CD14-positive monocyte (primary cell): ENCODE measurements around the gene ZBTB32. TPM values are rescaled to one million over a fixed set of nuclear protein-coding genes. Genes with fewer than 3 reads are reported as not detected.
A peak's percentile ranks its signal among the peaks of the same experiment; 100 is the strongest.

Source experiments
- DNase-seq, 3 donors: peaks; one replicate each; pipeline ENCODE4 v3.0.0-alpha.2; 2011 to 2022
- H2AFZ ChIP-seq: 2 replicates; pipeline ENCODE4 v1.6.0; 2012; ENCODE audit warnings: mild to moderate bottlenecking, low read depth, low read length, inconsistent platforms; ENCODE audit not compliant: insufficient read depth, poor library complexity, severe bottlenecking
- H3K27ac ChIP-seq, 2 donors: 1 replicate in 1 of 2; 2 replicates in 1 of 2; pipeline ENCODE4 v1.5.1; 2012 to 2013; ENCODE audit warnings: low read length in 2 of 2, control low read depth in 1 of 2, inconsistent platforms in 1 of 2, low read depth in 1 of 2, mild to moderate bottlenecking in 1 of 2
- H3K27me3 ChIP-seq, 2 donors: one replicate each; pipeline versions ENCODE4 v1.6.0 to v1.6.1; 2011 to 2013; ENCODE audit warnings: low read length in 2 of 2; ENCODE audit not compliant: control insufficient read depth in 2 of 2, insufficient read depth in 2 of 2
- H3K36me3 ChIP-seq, 2 donors: replicated peaks in 1 of 2; 1 replicate in 1 of 2; 2 replicates in 1 of 2; pipeline versions ENCODE4 v1.5.1 to v1.6.1; 2012 to 2013; ENCODE audit warnings: low read length in 2 of 2, control low read depth in 1 of 2, inconsistent platforms in 1 of 2, mild to moderate bottlenecking in 1 of 2; ENCODE audit not compliant: insufficient read depth in 2 of 2, control insufficient read depth in 1 of 2
- H3K4me1 ChIP-seq, 2 donors: 1 replicate in 1 of 2; 2 replicates in 1 of 2; pipeline versions ENCODE4 v1.5.1 to v1.6.1; 2012 to 2013; ENCODE audit warnings: low read length in 2 of 2, control low read depth in 1 of 2, inconsistent platforms in 1 of 2, mild to moderate bottlenecking in 1 of 2, moderate library complexity in 1 of 2; ENCODE audit not compliant: insufficient read depth in 2 of 2, control insufficient read depth in 1 of 2
- H3K4me2 ChIP-seq: replicated peaks from 2 replicates; pipeline ENCODE3; 2012; ENCODE audit warnings: low read length, moderate library complexity, mild to moderate bottlenecking; ENCODE audit not compliant: poor library complexity, severe bottlenecking; ENCODE audit errors: extremely low read depth
- H3K4me3 ChIP-seq, 3 experiments: fragments of 200-600 bp in 1 of 3; sonication (generic) in 1 of 3; replicated peaks in 1 of 3; 1 replicate in 2 of 3; 2 replicates in 1 of 3; pipeline ENCODE4 v1.5.1; 2011 to 2013; ENCODE audit warnings: low read length in 3 of 3, mild to moderate bottlenecking in 3 of 3, control low read depth in 2 of 3, low read depth in 2 of 3, inconsistent platforms in 1 of 3, moderate library complexity in 1 of 3
- H3K79me2 ChIP-seq: 2 replicates; pipeline ENCODE4 v1.6.0; 2012; ENCODE audit warnings: mild to moderate bottlenecking, control low read depth, inconsistent platforms, low read length, moderate library complexity; ENCODE audit not compliant: insufficient read depth
- H3K9ac ChIP-seq: 2 replicates; pipeline ENCODE4 v1.6.0; 2017; ENCODE audit warnings: low read length, mild to moderate bottlenecking; ENCODE audit not compliant: insufficient read depth, poor library complexity, severe bottlenecking
- H3K9me3 ChIP-seq, 2 donors: replicated peaks in 1 of 2; 1 replicate in 1 of 2; 2 replicates in 1 of 2; pipeline versions ENCODE4 v1.5.1 to v1.6.1; 2012 to 2013; ENCODE audit warnings: low read length in 2 of 2, control low read depth in 1 of 2; ENCODE audit not compliant: control insufficient read depth in 1 of 2, insufficient read depth in 1 of 2
- H4K20me1 ChIP-seq: 2 replicates; pipeline ENCODE4 v1.6.0; 2012; ENCODE audit warnings: mild to moderate bottlenecking, low read length, control low read depth, moderate library complexity; ENCODE audit not compliant: insufficient read depth
- H3K27ac Mint-ChIP-seq, 7 donors: one replicate each; pipeline ENCODE4 v1.8.0; 2020; ENCODE audit warnings: mild to moderate bottlenecking in 7 of 7, mixed read lengths in 7 of 7, moderate library complexity in 6 of 7, inconsistent platforms in 2 of 7
- H3K27me3 Mint-ChIP-seq, 3 donors: one replicate each; pipeline ENCODE4 v1.8.0; 2021 to 2022; ENCODE audit warnings: low read depth in 3 of 3, mild to moderate bottlenecking in 3 of 3, mixed read lengths in 3 of 3, moderate library complexity in 3 of 3, inconsistent platforms in 1 of 3
- H3K36me3 Mint-ChIP-seq, 2 donors: one replicate each; pipeline ENCODE4 v1.8.0; 2020; ENCODE audit warnings: mixed read lengths in 2 of 2, inconsistent platforms in 1 of 2, mild to moderate bottlenecking in 1 of 2
- H3K4me1 Mint-ChIP-seq: one replicate; pipeline ENCODE4 v1.8.0; 2020; ENCODE audit warnings: mild to moderate bottlenecking, mixed read lengths
- H3K4me3 Mint-ChIP-seq, 2 donors: one replicate each; pipeline ENCODE4 v1.8.0; 2020; ENCODE audit warnings: mild to moderate bottlenecking in 2 of 2, mixed read lengths in 2 of 2, moderate library complexity in 1 of 2
- H3K9me3 Mint-ChIP-seq, 7 donors: one replicate each; pipeline ENCODE4 v1.8.0; 2020 to 2022; ENCODE audit warnings: mixed read lengths in 7 of 7, mild to moderate bottlenecking in 6 of 7, moderate library complexity in 6 of 7, inconsistent platforms in 2 of 7
- WGBS: methylation state at CpG from one replicate; pipeline ENCODE4 v1.1.5; 2013; ENCODE audit warnings: missing lambda C conversion rate; ENCODE audit not compliant: insufficient coverage; 5-methylcytosine and 5-hydroxymethylcytosine counted together
- intact Hi-C, 2 donors: fragments of 100-400 bp; cut with micrococcal nuclease; formaldehyde crosslinking; loops; one replicate each; pipeline versions ENCODE4 v1.15.0 to v1.15.1; 2023
- polyA plus RNA-seq, 3 donors: library from polyadenylated mRNA; depleted of rRNA in 1 of 3; unstranded in 2 of 3; stranded (reverse) in 1 of 3; fragments of 300-500 nt in 2 of 3; fragments of >200 nt in 1 of 3; fragmentation: Illumina TruSeq in 2 of 3; gene quantifications; 1 replicate in 2 of 3; 2 replicates in 1 of 3; pipeline ENCODE4 v1.2.3, GENCODE V29; 2012 to 2021
- TF ChIP-seq, protein P1 (sequence below): fragments of 200-600 bp; IDR thresholded peaks from one replicate; pipeline ENCODE4 v1.8.0; 2022; ENCODE audit warnings: antibody characterized with exemption, mild to moderate bottlenecking

ZBTB32 gene
- polyA plus RNA-seq, 3 donors, result 0.05 TPM; not detected in 2

DNA sequence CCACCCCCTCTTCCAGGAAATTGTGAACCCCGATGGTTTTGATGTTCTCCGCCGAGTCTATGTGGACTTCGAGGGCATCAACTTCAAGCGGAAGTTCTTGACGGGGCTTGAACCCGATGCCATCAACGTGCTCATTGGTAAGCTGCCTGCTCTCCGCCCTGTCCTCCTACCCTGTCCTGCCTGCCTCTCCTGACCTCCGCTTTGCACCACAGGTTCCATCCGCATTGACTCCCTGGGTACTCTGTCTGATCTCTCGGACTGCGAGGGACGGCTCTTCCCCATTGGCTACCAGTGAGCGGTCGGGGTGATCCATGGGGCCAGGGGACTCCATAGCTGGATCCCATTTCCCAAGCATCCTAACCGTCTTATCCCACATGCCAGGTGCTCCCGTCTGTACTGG, 26.0 kb downstream of the ZBTB32 start:
- Histone ChIP-seq H3K4me3 (no peak overlapping the region), H3K4me1 (no peaks in the 10 kb centered on the region), H3K27me3 (no peaks in the 10 kb centered on the region), H3K9me3 (no peaks in the 10 kb centered on the region), H3K4me2 (no peak overlapping the region), H3K36me3 (peaks cover 93 to 100% of the 10 kb centered on the region in 2 donors), H3K9ac (no peak overlapping the region), H4K20me1 (peaks cover 60% of the 10 kb centered on the region), H3K27ac (no peak overlapping the region), H2AFZ (no peak overlapping the region), H3K79me2 (no peaks in the 10 kb centered on the region)
- intact Hi-C loops, result no loop called here
- TF ChIP-seq, protein P1, sequence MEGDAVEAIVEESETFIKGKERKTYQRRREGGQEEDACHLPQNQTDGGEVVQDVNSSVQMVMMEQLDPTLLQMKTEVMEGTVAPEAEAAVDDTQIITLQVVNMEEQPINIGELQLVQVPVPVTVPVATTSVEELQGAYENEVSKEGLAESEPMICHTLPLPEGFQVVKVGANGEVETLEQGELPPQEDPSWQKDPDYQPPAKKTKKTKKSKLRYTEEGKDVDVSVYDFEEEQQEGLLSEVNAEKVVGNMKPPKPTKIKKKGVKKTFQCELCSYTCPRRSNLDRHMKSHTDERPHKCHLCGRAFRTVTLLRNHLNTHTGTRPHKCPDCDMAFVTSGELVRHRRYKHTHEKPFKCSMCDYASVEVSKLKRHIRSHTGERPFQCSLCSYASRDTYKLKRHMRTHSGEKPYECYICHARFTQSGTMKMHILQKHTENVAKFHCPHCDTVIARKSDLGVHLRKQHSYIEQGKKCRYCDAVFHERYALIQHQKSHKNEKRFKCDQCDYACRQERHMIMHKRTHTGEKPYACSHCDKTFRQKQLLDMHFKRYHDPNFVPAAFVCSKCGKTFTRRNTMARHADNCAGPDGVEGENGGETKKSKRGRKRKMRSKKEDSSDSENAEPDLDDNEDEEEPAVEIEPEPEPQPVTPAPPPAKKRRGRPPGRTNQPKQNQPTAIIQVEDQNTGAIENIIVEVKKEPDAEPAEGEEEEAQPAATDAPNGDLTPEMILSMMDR, result no peak
- Mint-ChIP-seq H3K27me3 (peaks cover 0 to 3% (median under 1%) of the 10 kb centered on the region in 3 donors), H3K4me3 (no peak overlapping the region), H3K9me3 (no peaks in the 10 kb centered on the region), H3K4me1 (no peaks in the 10 kb centered on the region), H3K36me3 (peaks cover 80 to 97% of the 10 kb centered on the region in 2 donors), H3K27ac (no peak overlapping the region)
- WGBS, result 96% methylated on average over 17 of the region's 18 CpGs
- no peak for DNase-seq

- peaks cover 0 to 3% (median 0%) of the 10 kb centered on the region in 3 donors for H3K27me3 Mint-ChIP-seq
- Histone ChIP-seq H3K4me3 (no peak overlapping the region), H3K27me3 (no peaks in the 10 kb centered on the region), H2AFZ (no peak overlapping the region), H3K9me3 (no peaks in the 10 kb centered on the region), H4K20me1 (peaks cover 66% of the 10 kb centered on the region), H3K4me1 (no peaks in the 10 kb centered on the region), H3K27ac (no peak overlapping the region), H3K9ac (no peak overlapping the region), H3K36me3 (peaks cover 86 to 100% of the 10 kb centered on the region in 2 donors), H3K4me2 (no peak overlapping the region), H3K79me2 (no peaks in the 10 kb centered on the region)
- H3K4me3 Mint-ChIP-seq, result no peak overlapping the region
- H3K27ac Mint-ChIP-seq, result peak overlapping the region in 2 of 7 donors; percentile 8 to 11
- H3K36me3 Mint-ChIP-seq, result peaks cover 78 to 97% of the 10 kb centered on the region in 2 donors
- 95% methylated on average over 9 of the region's 9 CpGs for WGBS
- intact Hi-C loops, result no loop called here
- DNase-seq, result no peak
- H3K9me3 Mint-ChIP-seq, result no peaks in the 10 kb centered on the region
- TF ChIP-seq, protein P1, result no peak
- no peaks in the 10 kb centered on the region for H3K4me1 Mint-ChIP-seq
These were observed 27.0 kb downstream of the ZBTB32 start for GRCh38 chr19:35731353-35731752.
